ENCODE measurements around the gene PDCD11.

GRCh38 chr10:103449208-103450144, 53.0 kb downstream of the PDCD11 start:
- no peak for TF ChIP-seq CTCF (IDR thresholded peaks at IDR 0.05; ENCODE audit: low read length)
- no peak for TF ChIP-seq EZH2 (IDR thresholded peaks at IDR 0.05; ENCODE audit: borderline replicate concordance, low read length)
